Loucy (cell line): Measurements from ENCODE around the gene LDB1.

Experiments used
- H2AFZ ChIP-seq: fragments of 200-600 bp; sonication (generic); 2 replicates; pipeline ENCODE4 v1.6.0; 2016; ENCODE audit warnings: antibody characterized with exemption, mild to moderate bottlenecking, low read length, moderate library complexity
- H3F3A ChIP-seq: fragments of 200-600 bp; 2 replicates; pipeline ENCODE4 v1.6.0; 2016; ENCODE audit warnings: antibody characterized with exemption, low read depth, mild to moderate bottlenecking
- H3K27me3 ChIP-seq: fragments of 200-600 bp; sonication (generic); 2 replicates; pipeline ENCODE4 v1.6.1; 2014; ENCODE audit warnings: low read length, mild to moderate bottlenecking; ENCODE audit not compliant: insufficient read depth, poor library complexity, severe bottlenecking
- H3K36me3 ChIP-seq: fragments of 200-600 bp; sonication (generic); 2 replicates; pipeline ENCODE4 v1.6.1; 2016; ENCODE audit warnings: low read length; ENCODE audit not compliant: insufficient read depth
- H3K4me1 ChIP-seq: fragments of 200-600 bp; sonication (generic); 2 replicates; pipeline ENCODE4 v1.5.1; 2014; ENCODE audit warnings: low read length, mild to moderate bottlenecking; ENCODE audit not compliant: insufficient read depth, poor library complexity, severe bottlenecking
- H3K4me2 ChIP-seq: fragments of 200-600 bp; sonication (generic); 2 replicates; pipeline ENCODE4 v1.6.0; 2014; ENCODE audit warnings: antibody characterized with exemption, low read length, low read depth, mild to moderate bottlenecking; ENCODE audit not compliant: poor library complexity, severe bottlenecking
- H3K4me3 ChIP-seq: fragments of 200-600 bp; sonication (generic); 2 replicates; pipeline ENCODE4 v1.5.1; 2014; ENCODE audit warnings: low read length, mild to moderate bottlenecking, mixed read lengths; ENCODE audit not compliant: poor library complexity, severe bottlenecking
- H3K79me2 ChIP-seq: fragments of 200-600 bp; sonication (generic); 2 replicates; pipeline ENCODE4 v1.6.1; 2014; ENCODE audit warnings: low read length; ENCODE audit not compliant: insufficient read depth
- H3K9ac ChIP-seq: fragments of 200-600 bp; sonication (generic); 2 replicates; pipeline ENCODE4 v1.6.0; 2014; ENCODE audit warnings: mild to moderate bottlenecking, low read depth, low read length, moderate library complexity; ENCODE audit not compliant: poor library complexity, severe bottlenecking
- H3K9me2 ChIP-seq: fragments of 200-600 bp; sonication (generic); replicated peaks from 2 replicates; pipeline ENCODE4 v1.6.1; 2016; ENCODE audit warnings: low read depth, low read length, mixed read lengths
- H3K9me3 ChIP-seq: fragments of 200-600 bp; sonication (generic); 2 replicates; pipeline ENCODE4 v1.6.1; 2014; ENCODE audit warnings: mild to moderate bottlenecking, antibody characterized with exemption, low read length, low read depth; ENCODE audit not compliant: insufficient read depth
- H4K20me1 ChIP-seq: fragments of 200-600 bp; sonication (generic); 2 replicates; pipeline ENCODE4 v1.6.0; 2014; ENCODE audit warnings: antibody characterized with exemption, low read length, mild to moderate bottlenecking; ENCODE audit not compliant: insufficient read depth, poor library complexity, severe bottlenecking
- EZH2phosphoT487 ChIP-seq: fragments of 200-600 bp; IDR thresholded peaks from 2 replicates; pipeline ENCODE4 v1.6.1; 2018; ENCODE audit warnings: antibody characterized with exemption, mild to moderate bottlenecking, moderate library complexity, borderline replicate concordance
- TF ChIP-seq, protein P1 (sequence below): fragments of 200-600 bp; sonication (generic); conservative IDR thresholded peaks from 2 replicates; pipeline ENCODE4 v1.5.1; 2014; ENCODE audit warnings: mild to moderate bottlenecking, antibody characterized with exemption, low read length

LDB1 gene

DNA sequence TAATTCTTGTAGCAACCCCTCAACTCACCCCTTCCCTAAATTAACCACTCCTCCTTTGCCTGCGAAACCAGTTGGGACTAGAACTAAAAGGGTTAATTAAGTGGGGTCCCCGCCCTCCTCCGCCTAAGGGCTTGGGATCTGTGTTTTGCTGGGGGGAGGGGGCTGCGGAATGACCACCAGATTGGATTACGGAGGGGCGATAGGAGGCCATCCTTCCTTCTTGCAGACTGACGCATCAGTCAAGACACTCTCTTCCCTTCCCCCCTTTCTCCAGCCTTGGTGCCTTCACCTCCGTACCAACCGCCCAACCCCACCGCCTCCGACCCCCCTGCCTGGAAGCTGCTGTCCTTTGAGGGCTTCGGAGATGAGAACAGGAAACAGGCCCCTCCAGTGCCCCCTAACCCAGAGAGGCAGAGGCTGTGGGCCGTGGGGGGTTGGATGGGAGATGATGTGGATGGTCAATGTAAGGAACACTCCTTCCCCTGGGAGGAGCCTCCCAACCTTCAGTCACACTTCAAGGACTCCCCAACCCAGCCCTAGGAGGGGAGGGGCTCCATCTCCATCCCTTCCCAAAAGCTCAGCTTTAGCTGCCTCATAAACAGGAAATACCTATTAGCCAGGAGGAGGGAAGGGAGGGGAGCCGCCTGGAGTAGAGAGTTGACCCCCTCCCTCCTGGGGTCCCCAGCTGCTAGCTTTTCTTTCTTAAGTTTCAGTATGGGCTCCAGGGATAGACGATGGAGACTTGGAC lies 997 bp upstream of the LDB1 start:
- Histone ChIP-seq H3K9ac (peak overlapping the region; percentile 94), H3F3A (peaks cover 10% of the 10 kb centered on the region; the same call in 1 of the 2 replicates), H3K79me2 (peaks cover 34% of the 10 kb centered on the region), H3K9me2 (no peaks in the 10 kb centered on the region), H3K9me3 (no peaks in the 10 kb centered on the region), H3K4me1 (peaks cover 39% of the 10 kb centered on the region), H2AFZ (peak overlapping the region; percentile 74), H4K20me1 (peaks cover 13% of the 10 kb centered on the region), H3K4me3 (peak overlapping the region; percentile 76), H3K4me2 (peak overlapping the region; percentile 87), H3K27me3 (no peaks in the 10 kb centered on the region), H3K36me3 (no peaks in the 10 kb centered on the region)
- TF ChIP-seq, protein P1, sequence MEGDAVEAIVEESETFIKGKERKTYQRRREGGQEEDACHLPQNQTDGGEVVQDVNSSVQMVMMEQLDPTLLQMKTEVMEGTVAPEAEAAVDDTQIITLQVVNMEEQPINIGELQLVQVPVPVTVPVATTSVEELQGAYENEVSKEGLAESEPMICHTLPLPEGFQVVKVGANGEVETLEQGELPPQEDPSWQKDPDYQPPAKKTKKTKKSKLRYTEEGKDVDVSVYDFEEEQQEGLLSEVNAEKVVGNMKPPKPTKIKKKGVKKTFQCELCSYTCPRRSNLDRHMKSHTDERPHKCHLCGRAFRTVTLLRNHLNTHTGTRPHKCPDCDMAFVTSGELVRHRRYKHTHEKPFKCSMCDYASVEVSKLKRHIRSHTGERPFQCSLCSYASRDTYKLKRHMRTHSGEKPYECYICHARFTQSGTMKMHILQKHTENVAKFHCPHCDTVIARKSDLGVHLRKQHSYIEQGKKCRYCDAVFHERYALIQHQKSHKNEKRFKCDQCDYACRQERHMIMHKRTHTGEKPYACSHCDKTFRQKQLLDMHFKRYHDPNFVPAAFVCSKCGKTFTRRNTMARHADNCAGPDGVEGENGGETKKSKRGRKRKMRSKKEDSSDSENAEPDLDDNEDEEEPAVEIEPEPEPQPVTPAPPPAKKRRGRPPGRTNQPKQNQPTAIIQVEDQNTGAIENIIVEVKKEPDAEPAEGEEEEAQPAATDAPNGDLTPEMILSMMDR = no peak
- no peak for TF ChIP-seq EZH2phosphoT487

DNA sequence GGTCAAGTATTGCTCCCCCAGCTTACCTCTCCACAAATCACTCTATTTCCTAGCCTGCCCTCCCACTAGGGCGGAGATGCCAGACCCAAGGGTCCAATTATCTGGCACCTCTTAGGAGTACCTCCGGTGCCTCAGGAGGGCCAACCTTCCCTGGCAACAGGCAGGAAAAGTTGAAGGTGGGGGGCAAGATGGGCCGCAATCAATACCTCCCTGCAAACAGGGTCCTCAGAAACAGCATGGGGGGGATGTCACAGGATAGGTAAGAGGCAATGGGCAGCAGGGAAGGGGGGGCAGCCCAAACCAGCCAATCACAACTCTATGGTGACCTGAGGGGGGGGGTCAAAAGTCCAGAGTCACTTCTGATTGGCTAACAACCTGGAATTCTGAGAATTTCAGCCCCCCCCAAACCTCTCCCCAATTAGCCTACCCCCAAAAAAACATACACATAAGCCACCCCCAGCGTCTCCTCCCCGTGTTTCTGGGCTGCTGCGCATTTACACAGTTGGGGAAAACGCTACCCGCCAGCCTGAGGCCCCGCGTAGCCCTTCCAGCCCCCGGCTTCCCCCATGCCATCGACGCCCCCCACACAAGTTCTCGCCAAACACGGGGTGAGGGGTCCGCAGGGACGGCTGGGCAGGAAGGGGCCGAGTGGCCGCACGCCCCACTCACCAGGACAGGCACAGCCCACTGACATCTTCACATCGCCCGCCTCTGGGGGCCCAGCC lies 589 bp downstream of the LDB1 start:
- Histone ChIP-seq H3K9ac (peak overlapping the region; percentile 94), H3K4me2 (peak overlapping the region; percentile 97), H3K9me2 (no peaks in the 10 kb centered on the region), H3K36me3 (no peaks in the 10 kb centered on the region), H3K27me3 (no peaks in the 10 kb centered on the region), H3K4me1 (peaks cover 49% of the 10 kb centered on the region), H3K79me2 (peaks cover 49% of the 10 kb centered on the region), H3K9me3 (no peaks in the 10 kb centered on the region), H4K20me1 (peaks cover 22% of the 10 kb centered on the region), H2AFZ (no peak overlapping the region; the same call in 1 of the 2 replicates), H3F3A (peaks cover 10% of the 10 kb centered on the region; the same call in 1 of the 2 replicates), H3K4me3 (peak overlapping the region; percentile 76)
- TF ChIP-seq, protein P1 = no peak
- TF ChIP-seq EZH2phosphoT487 = no peak

DNA sequence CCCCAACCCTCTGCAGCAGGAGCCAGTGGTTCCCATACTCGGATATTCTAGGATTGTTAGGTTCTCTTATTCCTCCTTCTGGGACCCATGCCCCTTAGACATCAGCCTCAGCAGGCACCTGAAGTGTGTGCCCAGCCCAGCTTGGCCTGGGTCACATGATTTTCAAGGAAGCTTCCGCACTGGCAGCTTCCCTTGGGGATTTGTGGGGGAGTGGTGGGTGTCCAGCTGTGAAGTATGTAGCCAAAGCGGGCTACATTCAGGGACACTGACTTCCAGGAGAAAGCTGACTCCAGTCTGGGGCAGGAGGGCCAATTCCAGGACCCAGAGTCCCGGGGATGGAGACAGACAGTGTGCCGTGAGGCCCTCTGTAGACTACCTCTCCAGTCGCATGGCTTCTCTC lies 1.3 kb downstream of the LDB1 start:
- H3K4me3 ChIP-seq = peak overlapping the region; percentile 76

More for the DNA sequence above, 1.3 kb downstream of the LDB1 start:
- H3K9me3 ChIP-seq = no peaks in the 10 kb centered on the region
- H3K4me1 ChIP-seq = peaks cover 49% of the 10 kb centered on the region
- no peak overlapping the region for H2AFZ ChIP-seq
- peaks cover 27% of the 10 kb centered on the region for H4K20me1 ChIP-seq
- H3F3A ChIP-seq = peaks cover 10% of the 10 kb centered on the region; the same call in 1 of the 2 replicates
- no peaks in the 10 kb centered on the region for H3K27me3 ChIP-seq
- H3K79me2 ChIP-seq = peaks cover 54% of the 10 kb centered on the region
- no peaks in the 10 kb centered on the region for H3K36me3 ChIP-seq
- peak overlapping the region; percentile 94 for H3K9ac ChIP-seq
- peak overlapping the region; percentile 97 for H3K4me2 ChIP-seq
- TF ChIP-seq, protein P1 = no peak
- TF ChIP-seq EZH2phosphoT487 = no peak
- H3K9me2 ChIP-seq = no peaks in the 10 kb centered on the region
